ENCODE measurements around the gene CLEC18C. TPM values are rescaled to one million over a fixed set of nuclear protein-coding genes. Genes with fewer than 3 reads are reported as not detected.
"Not testable (repeated sequence)": the region's sequence is repeated elsewhere in the genome, so short reads cannot be mapped to it uniquely, and the experiment has no call there.

The CLEC18C gene
- total RNA-seq, 1 donor = 0.09 TPM

- TF ChIP-seq CTCF (IDR thresholded peaks at IDR 0.05; ENCODE audit: insufficient read depth, low read length) = no peak
- no peak overlapping the region for H3K4me3 ChIP-seq (ENCODE audit: low read depth, low read length)
- DNase-seq (ENCODE audit: low read depth) = no peak
These were observed 10.0 kb upstream of the CLEC18C start for GRCh38 chr16:70163596-70163995.

GRCh38 chr16:70166688-70167087 is 6.9 kb upstream of the CLEC18C start:
- H3K4me3 ChIP-seq (ENCODE audit: low read depth, low read length) = not testable (repeated sequence)

GRCh38 chr16:70173916-70174315 is 329 bp downstream of the CLEC18C start:
- not testable (repeated sequence) for DNase-seq (ENCODE audit: low read depth); H3K4me3 ChIP-seq (ENCODE audit: low read depth, low read length)

More at GRCh38 chr16:70166688-70167087, 6.9 kb upstream of the CLEC18C start:
- DNase-seq (ENCODE audit: low read depth) = not testable (repeated sequence)

GRCh38 chr16:70174387-70174932 is 873 bp downstream of the CLEC18C start:
- DNase-seq (ENCODE audit: low read depth); H3K4me3 ChIP-seq (ENCODE audit: low read depth, low read length): not testable (repeated sequence)

GRCh38 chr16:70187858-70188607 is 14.4 kb downstream of the CLEC18C start:
- not testable (repeated sequence) for H3K4me3 ChIP-seq (ENCODE audit: low read depth, low read length); DNase-seq (ENCODE audit: low read depth)

- not testable (repeated sequence) for DNase-seq (ENCODE audit: low read depth); H3K4me3 ChIP-seq (ENCODE audit: low read depth, low read length)
These were observed 15.0 kb downstream of the CLEC18C start for GRCh38 chr16:70188608-70188915.

GRCh38 chr16:70190574-70190973 is 17.0 kb downstream of the CLEC18C start:
- not testable (repeated sequence) for H3K4me3 ChIP-seq (ENCODE audit: low read depth, low read length); DNase-seq (ENCODE audit: low read depth)

GRCh38 chr16:70196683-70197300 is 23.2 kb downstream of the CLEC18C start:
- DNase-seq (ENCODE audit: low read depth) = not testable (repeated sequence)

GRCh38 chr16:70197611-70198010 is 24.0 kb downstream of the CLEC18C start:
- DNase-seq (ENCODE audit: low read depth); H3K4me3 ChIP-seq (ENCODE audit: low read depth, low read length): not testable (repeated sequence)

More at GRCh38 chr16:70196683-70197300, 23.2 kb downstream of the CLEC18C start:
- H3K4me3 ChIP-seq (ENCODE audit: low read depth, low read length) = not testable (repeated sequence)

- DNase-seq (ENCODE audit: low read depth); H3K4me3 ChIP-seq (ENCODE audit: low read depth, low read length): not testable (repeated sequence)
These were observed 24.6 kb downstream of the CLEC18C start for GRCh38 chr16:70198230-70198629.

- not testable (repeated sequence) for H3K4me3 ChIP-seq (ENCODE audit: low read depth, low read length)
- DNase-seq (ENCODE audit: low read depth) = peak; percentile 32
These were observed 25.1 kb downstream of the CLEC18C start for GRCh38 chr16:70198666-70199065.

- not testable (repeated sequence) for DNase-seq (ENCODE audit: low read depth); H3K4me3 ChIP-seq (ENCODE audit: low read depth, low read length)
These were observed 25.6 kb downstream of the CLEC18C start for GRCh38 chr16:70199170-70199569.

- DNase-seq (ENCODE audit: low read depth); H3K4me3 ChIP-seq (ENCODE audit: low read depth, low read length): not testable (repeated sequence)
These were observed 26.5 kb downstream of the CLEC18C start for GRCh38 chr16:70200063-70200462.

- H3K4me3 ChIP-seq (ENCODE audit: low read depth, low read length); DNase-seq (ENCODE audit: low read depth): not testable (repeated sequence)
These were observed 29.9 kb downstream of the CLEC18C start for GRCh38 chr16:70203508-70203907.

GRCh38 chr16:70204010-70204409 is 30.4 kb downstream of the CLEC18C start:
- DNase-seq (ENCODE audit: low read depth); H3K4me3 ChIP-seq (ENCODE audit: low read depth, low read length): not testable (repeated sequence)

GRCh38 chr16:70204668-70205405 is 31.2 kb downstream of the CLEC18C start:
- not testable (repeated sequence) for DNase-seq (ENCODE audit: low read depth); H3K4me3 ChIP-seq (ENCODE audit: low read depth, low read length)

GRCh38 chr16:70206382-70206781 is 32.8 kb downstream of the CLEC18C start:
- not testable (repeated sequence) for H3K4me3 ChIP-seq (ENCODE audit: low read depth, low read length)

GRCh38 chr16:70218586-70218985 is 45.0 kb downstream of the CLEC18C start:
- DNase-seq (ENCODE audit: low read depth); H3K4me3 ChIP-seq (ENCODE audit: low read depth, low read length): not testable (repeated sequence)

More at GRCh38 chr16:70206382-70206781, 32.8 kb downstream of the CLEC18C start:
- DNase-seq (ENCODE audit: low read depth) = not testable (repeated sequence)

All from fibroblast of the aortic adventitia (primary cell).